GM18519 (cell line): ENCODE data around the gene RALGAPA2.

Experiments used
- ATAC-seq: cut with Tn5 transposase; IDR thresholded peaks from one replicate; pipeline ENCODE4 v1.9.1; 2021; ENCODE audit warnings: mild to moderate bottlenecking, moderate library complexity; ENCODE audit not compliant: unreplicated experiment, low FRiP score

RALGAPA2 gene

GRCh38 chr20:20505554-20505953 lies 206.9 kb downstream of the RALGAPA2 start:
- no peak for ATAC-seq

- ATAC-seq: no peak
These were observed 208.5 kb downstream of the RALGAPA2 start for GRCh38 chr20:20503777-20504530.

GRCh38 chr20:20501128-20501527 lies 211.3 kb downstream of the RALGAPA2 start:
- ATAC-seq: no peak

GRCh38 chr20:20500312-20500711 lies 212.1 kb downstream of the RALGAPA2 start:
- ATAC-seq: no peak

- ATAC-seq: no peak
These were observed 213.0 kb downstream of the RALGAPA2 start for GRCh38 chr20:20499439-20499838.

GRCh38 chr20:20498076-20498861 lies 214.2 kb downstream of the RALGAPA2 start:
- no peak for ATAC-seq

- no peak for ATAC-seq
These were observed 215.0 kb downstream of the RALGAPA2 start for GRCh38 chr20:20497242-20497978.

- no peak for ATAC-seq
These were observed 216.5 kb downstream of the RALGAPA2 start for GRCh38 chr20:20495729-20496503.

GRCh38 chr20:20493701-20494100 lies 218.7 kb downstream of the RALGAPA2 start:
- ATAC-seq: no peak

GRCh38 chr20:20492521-20493332 lies 219.7 kb downstream of the RALGAPA2 start:
- ATAC-seq: no peak

- no peak for ATAC-seq
These were observed 220.6 kb downstream of the RALGAPA2 start for GRCh38 chr20:20491784-20492264.

- no peak for ATAC-seq
These were observed 221.2 kb downstream of the RALGAPA2 start for GRCh38 chr20:20491110-20491783.

- no peak for ATAC-seq
These were observed 221.8 kb downstream of the RALGAPA2 start for GRCh38 chr20:20490673-20491072.

GRCh38 chr20:20489648-20490341 lies 222.6 kb downstream of the RALGAPA2 start:
- ATAC-seq: peak; percentile 25

- ATAC-seq: peak; percentile 75
These were observed 223.4 kb downstream of the RALGAPA2 start for GRCh38 chr20:20489054-20489453.

- no peak for ATAC-seq
These were observed 224.1 kb downstream of the RALGAPA2 start for GRCh38 chr20:20488388-20488787.

- no peak for ATAC-seq
These were observed 224.6 kb downstream of the RALGAPA2 start for GRCh38 chr20:20487811-20488210.

GRCh38 chr20:20483328-20483727 lies 229.1 kb downstream of the RALGAPA2 start:
- no peak for ATAC-seq
